HL-60 (cell line): ENCODE results near the gene MNAT1.

ENCODE experiments used
- DNase-seq, 2 experiments: peaks; one replicate each; pipeline ENCODE4 v3.0.0-alpha.2; 2010 to 2020; ENCODE audit warnings: low read depth in 1 of 2, low spot score in 1 of 2
- H3K27ac ChIP-seq: fragments of 250-450 bp; sonication (Bioruptor Pico); replicated peaks from 2 replicates; pipeline ENCODE4 v1.5.1; 2020; ENCODE audit warnings: mild to moderate bottlenecking, moderate library complexity
- H3K27me3 ChIP-seq: fragments of 250-450 bp; sonication (Bioruptor Pico); 2 replicates; pipeline ENCODE4 v1.5.1; 2021; ENCODE audit warnings: mild to moderate bottlenecking, moderate library complexity; ENCODE audit not compliant: insufficient read depth, poor library complexity, severe bottlenecking
- H3K4me3 ChIP-seq: replicated peaks from 2 replicates; pipeline ENCODE4 v1.5.1; 2011; ENCODE audit warnings: mild to moderate bottlenecking, control low read depth, low read length; ENCODE audit not compliant: insufficient read depth
- GABPA ChIP-seq: IDR thresholded peaks from 2 replicates; pipeline ENCODE4 v1.6.1; 2012; ENCODE audit warnings: low read depth
- POLR2AphosphoS5 ChIP-seq: IDR thresholded peaks from 2 replicates; pipeline ENCODE4 v1.6.1; 2012; ENCODE audit warnings: low read depth
- SPI1 ChIP-seq: IDR thresholded peaks from 2 replicates; pipeline ENCODE4 v1.6.1; 2012; ENCODE audit warnings: low read depth, mild to moderate bottlenecking, borderline replicate concordance
- TF ChIP-seq, protein P1 (sequence below): IDR thresholded peaks from one replicate; pipeline ENCODE4 v1.5.1; 2011; ENCODE audit warnings: low read length, control low read depth, inconsistent platforms; ENCODE audit not compliant: insufficient read depth
- TF ChIP-seq, protein P2 (sequence below): IDR thresholded peaks from 2 replicates; pipeline ENCODE4 v1.6.1; 2012; ENCODE audit warnings: low read depth; ENCODE audit not compliant: insufficient replicate concordance

The MNAT1 gene

GRCh38 chr14:60721326-60722106 is 13.0 kb upstream of the MNAT1 start:
- DNase-seq, result peak in 1 of 2 experiments; percentile 25
- TF ChIP-seq, protein P1, sequence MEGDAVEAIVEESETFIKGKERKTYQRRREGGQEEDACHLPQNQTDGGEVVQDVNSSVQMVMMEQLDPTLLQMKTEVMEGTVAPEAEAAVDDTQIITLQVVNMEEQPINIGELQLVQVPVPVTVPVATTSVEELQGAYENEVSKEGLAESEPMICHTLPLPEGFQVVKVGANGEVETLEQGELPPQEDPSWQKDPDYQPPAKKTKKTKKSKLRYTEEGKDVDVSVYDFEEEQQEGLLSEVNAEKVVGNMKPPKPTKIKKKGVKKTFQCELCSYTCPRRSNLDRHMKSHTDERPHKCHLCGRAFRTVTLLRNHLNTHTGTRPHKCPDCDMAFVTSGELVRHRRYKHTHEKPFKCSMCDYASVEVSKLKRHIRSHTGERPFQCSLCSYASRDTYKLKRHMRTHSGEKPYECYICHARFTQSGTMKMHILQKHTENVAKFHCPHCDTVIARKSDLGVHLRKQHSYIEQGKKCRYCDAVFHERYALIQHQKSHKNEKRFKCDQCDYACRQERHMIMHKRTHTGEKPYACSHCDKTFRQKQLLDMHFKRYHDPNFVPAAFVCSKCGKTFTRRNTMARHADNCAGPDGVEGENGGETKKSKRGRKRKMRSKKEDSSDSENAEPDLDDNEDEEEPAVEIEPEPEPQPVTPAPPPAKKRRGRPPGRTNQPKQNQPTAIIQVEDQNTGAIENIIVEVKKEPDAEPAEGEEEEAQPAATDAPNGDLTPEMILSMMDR, result peak; percentile 11
- TF ChIP-seq POLR2AphosphoS5, result no peak
- Histone ChIP-seq H3K27me3 (peaks cover 63% of the 10 kb centered on the region), H3K4me3 (peak overlapping the region; percentile 74), H3K27ac (no peak overlapping the region)

- no peak overlapping the region for H3K27ac ChIP-seq
- H3K27me3 ChIP-seq, result peaks cover 63% of the 10 kb centered on the region
- peak overlapping the region; percentile 74 for H3K4me3 ChIP-seq
- TF ChIP-seq SPI1, result no peak
- TF ChIP-seq, protein P1, result no peak
- TF ChIP-seq GABPA, result no peak
- TF ChIP-seq, protein P2, sequence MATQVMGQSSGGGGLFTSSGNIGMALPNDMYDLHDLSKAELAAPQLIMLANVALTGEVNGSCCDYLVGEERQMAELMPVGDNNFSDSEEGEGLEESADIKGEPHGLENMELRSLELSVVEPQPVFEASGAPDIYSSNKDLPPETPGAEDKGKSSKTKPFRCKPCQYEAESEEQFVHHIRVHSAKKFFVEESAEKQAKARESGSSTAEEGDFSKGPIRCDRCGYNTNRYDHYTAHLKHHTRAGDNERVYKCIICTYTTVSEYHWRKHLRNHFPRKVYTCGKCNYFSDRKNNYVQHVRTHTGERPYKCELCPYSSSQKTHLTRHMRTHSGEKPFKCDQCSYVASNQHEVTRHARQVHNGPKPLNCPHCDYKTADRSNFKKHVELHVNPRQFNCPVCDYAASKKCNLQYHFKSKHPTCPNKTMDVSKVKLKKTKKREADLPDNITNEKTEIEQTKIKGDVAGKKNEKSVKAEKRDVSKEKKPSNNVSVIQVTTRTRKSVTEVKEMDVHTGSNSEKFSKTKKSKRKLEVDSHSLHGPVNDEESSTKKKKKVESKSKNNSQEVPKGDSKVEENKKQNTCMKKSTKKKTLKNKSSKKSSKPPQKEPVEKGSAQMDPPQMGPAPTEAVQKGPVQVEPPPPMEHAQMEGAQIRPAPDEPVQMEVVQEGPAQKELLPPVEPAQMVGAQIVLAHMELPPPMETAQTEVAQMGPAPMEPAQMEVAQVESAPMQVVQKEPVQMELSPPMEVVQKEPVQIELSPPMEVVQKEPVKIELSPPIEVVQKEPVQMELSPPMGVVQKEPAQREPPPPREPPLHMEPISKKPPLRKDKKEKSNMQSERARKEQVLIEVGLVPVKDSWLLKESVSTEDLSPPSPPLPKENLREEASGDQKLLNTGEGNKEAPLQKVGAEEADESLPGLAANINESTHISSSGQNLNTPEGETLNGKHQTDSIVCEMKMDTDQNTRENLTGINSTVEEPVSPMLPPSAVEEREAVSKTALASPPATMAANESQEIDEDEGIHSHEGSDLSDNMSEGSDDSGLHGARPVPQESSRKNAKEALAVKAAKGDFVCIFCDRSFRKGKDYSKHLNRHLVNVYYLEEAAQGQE, result no peak
- no peak for TF ChIP-seq POLR2AphosphoS5
- no peak for DNase-seq
Observed at GRCh38 chr14:60722107-60722356, 12.5 kb upstream of the MNAT1 start.

GRCh38 chr14:60722357-60723115 is 12.0 kb upstream of the MNAT1 start:
- Histone ChIP-seq H3K27me3 (peaks cover 63% of the 10 kb centered on the region), H3K27ac (no peak overlapping the region), H3K4me3 (peak overlapping the region; percentile 74)
- TF ChIP-seq GABPA (no peak), SPI1 (no peak), POLR2AphosphoS5 (no peak)
- TF ChIP-seq, protein P2, result no peak
- TF ChIP-seq, protein P1, result no peak
- peak in 1 of 2 experiments; percentile 22 for DNase-seq
